GM18505 (cell line): ENCODE results near the gene PBLD.
"Not testable (repeated sequence)": the region's sequence is repeated elsewhere in the genome, so short reads cannot be mapped to it uniquely, and the experiment has no call there.

ENCODE experiments used
- ATAC-seq: cut with Tn5 transposase; IDR thresholded peaks from one replicate; pipeline ENCODE4 v1.9.1; 2021; ENCODE audit not compliant: unreplicated experiment
- POLR2A ChIP-seq: IDR thresholded peaks from 4 replicates; pipeline ENCODE4 v1.6.1; 2011; ENCODE audit warnings: borderline replicate concordance; ENCODE audit not compliant: insufficient read depth, insufficient read length; ENCODE audit errors: extremely low read depth

PBLD gene

GRCh38 chr10:68276224-68276623 lies 56.5 kb downstream of the PBLD start:
- no peak for TF ChIP-seq POLR2A
- no peak for ATAC-seq

GRCh38 chr10:68275600-68276126 lies 57.1 kb downstream of the PBLD start:
- ATAC-seq, result no peak
- no peak for TF ChIP-seq POLR2A

GRCh38 chr10:68272833-68273232 lies 59.9 kb downstream of the PBLD start:
- TF ChIP-seq POLR2A, result no peak
- ATAC-seq, result no peak

- no peak for TF ChIP-seq POLR2A
- no peak for ATAC-seq
These were observed 61.4 kb downstream of the PBLD start for GRCh38 chr10:68271196-68271882.

- no peak for TF ChIP-seq POLR2A
- no peak for ATAC-seq
These were observed 63.0 kb downstream of the PBLD start for GRCh38 chr10:68269562-68270290.

GRCh38 chr10:68261132-68261856 lies 71.4 kb downstream of the PBLD start:
- no peak for TF ChIP-seq POLR2A
- no peak for ATAC-seq

GRCh38 chr10:68253346-68253745 lies 79.4 kb downstream of the PBLD start:
- ATAC-seq, result no peak
- TF ChIP-seq POLR2A, result no peak

GRCh38 chr10:68251625-68252495 lies 80.9 kb downstream of the PBLD start:
- no peak for TF ChIP-seq POLR2A
- ATAC-seq, result no peak

- no peak for TF ChIP-seq POLR2A
These were observed 81.6 kb downstream of the PBLD start for GRCh38 chr10:68251151-68251550.

GRCh38 chr10:68249297-68249696 lies 83.4 kb downstream of the PBLD start:
- no peak for ATAC-seq
- TF ChIP-seq POLR2A, result no peak

More at GRCh38 chr10:68251151-68251550, 81.6 kb downstream of the PBLD start:
- no peak for ATAC-seq

GRCh38 chr10:68247931-68248330 lies 84.8 kb downstream of the PBLD start:
- no peak for TF ChIP-seq POLR2A
- ATAC-seq, result no peak

- not testable (repeated sequence) for ATAC-seq
These were observed 86.3 kb downstream of the PBLD start for GRCh38 chr10:68246397-68246796.

- no peak for ATAC-seq
- TF ChIP-seq POLR2A, result no peak
These were observed 90.7 kb downstream of the PBLD start for GRCh38 chr10:68242051-68242450.
